ENCODE results near the gene KCNF1.
"Not testable (repeated sequence)": the region's sequence is repeated elsewhere in the genome, so short reads cannot be mapped to it uniquely, and the experiment has no call there.

KCNF1 gene

DNA sequence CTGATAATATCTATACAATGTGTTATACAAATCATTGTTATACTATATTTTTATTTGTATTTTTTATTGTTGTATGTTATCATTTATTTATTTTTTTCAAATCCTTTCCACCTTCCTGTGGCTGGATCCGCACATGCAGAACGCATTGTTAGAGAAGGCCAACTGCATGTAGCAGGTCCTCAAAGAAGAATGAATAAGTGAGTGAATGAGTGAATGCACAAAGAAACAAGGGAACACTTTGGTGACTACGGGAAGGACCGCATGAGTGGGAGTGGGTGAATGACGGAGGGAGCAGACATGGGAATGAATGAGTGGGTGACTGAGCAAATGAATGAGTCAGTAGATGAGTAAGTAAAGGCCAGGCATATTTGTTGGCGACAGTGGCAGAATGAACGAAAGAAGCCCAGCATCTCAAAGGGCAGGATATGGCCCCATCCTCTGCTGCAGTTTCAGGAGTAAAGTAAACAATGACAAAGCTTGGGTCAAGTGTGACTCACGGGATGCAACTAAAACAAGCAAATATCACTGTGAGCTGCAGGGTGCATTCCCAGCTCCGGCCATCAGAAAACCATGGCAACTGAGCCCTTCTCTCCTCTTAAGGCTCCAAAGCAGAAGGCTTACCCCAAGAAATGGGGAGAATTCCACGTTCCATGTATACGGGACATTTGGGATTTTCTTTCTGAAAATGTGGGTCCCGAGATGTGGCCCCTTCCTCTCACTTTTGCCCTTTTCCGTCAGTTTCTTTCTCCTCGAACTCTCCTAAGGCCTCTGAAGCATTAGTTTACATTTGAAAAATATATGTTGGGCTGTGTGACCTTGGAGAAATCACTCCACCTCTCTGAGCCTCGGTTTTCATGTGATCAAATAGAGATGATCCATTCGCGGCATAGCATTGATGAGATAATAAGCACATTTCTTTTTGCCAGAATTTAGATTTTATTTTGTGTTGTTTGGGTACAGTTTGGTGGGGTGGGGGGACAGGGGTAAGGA is 24.5 kb downstream of the KCNF1 start:
- no peak for DNase-seq (ENCODE audit: low read depth in 2 of 2, low spot score in 1 of 2)

- no peak for DNase-seq (ENCODE audit: low read depth in 2 of 2, low spot score in 1 of 2)
Observed at GRCh38 chr2:10939058-10939457, 27.3 kb downstream of the KCNF1 start.

- no peak for DNase-seq (ENCODE audit: low read depth in 2 of 2, low spot score in 1 of 2)
Observed at GRCh38 chr2:10940596-10940995, 28.9 kb downstream of the KCNF1 start.

DNA sequence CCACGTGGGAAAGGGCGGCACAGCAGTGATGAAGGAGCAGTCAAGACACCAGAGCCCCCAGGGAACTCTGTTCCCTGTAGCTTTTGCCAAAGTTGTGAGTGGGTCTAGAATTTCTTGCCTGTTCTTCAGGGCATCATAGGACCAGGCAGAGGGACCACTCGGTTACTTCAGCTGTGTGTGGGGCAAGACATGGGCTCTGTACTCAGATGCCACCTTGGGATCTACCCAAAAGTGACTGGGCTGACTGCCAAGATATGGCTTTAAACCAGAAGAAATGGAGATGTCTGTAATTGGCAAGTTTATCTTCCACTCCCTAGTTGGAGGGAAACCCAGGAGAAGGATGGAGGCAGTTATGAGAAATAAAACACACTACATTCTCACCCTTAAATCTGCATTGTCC is 29.6 kb downstream of the KCNF1 start:
- no peak for DNase-seq (ENCODE audit: low read depth in 2 of 2, low spot score in 1 of 2)

DNA sequence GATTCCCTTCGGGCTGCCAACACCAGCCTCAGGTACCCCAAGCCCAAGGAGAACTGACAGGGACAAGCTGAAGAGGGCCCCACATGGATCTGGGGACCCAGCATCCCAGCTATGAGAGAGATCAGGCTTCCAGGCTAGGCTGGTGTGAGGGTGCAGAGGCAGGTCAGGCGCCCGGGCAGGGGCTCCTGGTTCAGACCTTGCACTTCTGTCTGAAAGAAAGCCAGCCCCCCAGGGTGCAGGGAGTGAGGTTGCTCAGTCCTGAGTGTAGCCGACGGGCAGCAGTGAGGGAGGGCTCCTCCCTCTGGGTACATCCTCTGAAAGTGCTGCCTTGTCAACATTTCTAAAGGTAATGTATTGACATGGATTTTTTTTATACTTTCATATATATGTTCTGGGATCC is 33.1 kb downstream of the KCNF1 start:
- DNase-seq (ENCODE audit: low read depth in 2 of 2, low spot score in 1 of 2) = no peak

DNA sequence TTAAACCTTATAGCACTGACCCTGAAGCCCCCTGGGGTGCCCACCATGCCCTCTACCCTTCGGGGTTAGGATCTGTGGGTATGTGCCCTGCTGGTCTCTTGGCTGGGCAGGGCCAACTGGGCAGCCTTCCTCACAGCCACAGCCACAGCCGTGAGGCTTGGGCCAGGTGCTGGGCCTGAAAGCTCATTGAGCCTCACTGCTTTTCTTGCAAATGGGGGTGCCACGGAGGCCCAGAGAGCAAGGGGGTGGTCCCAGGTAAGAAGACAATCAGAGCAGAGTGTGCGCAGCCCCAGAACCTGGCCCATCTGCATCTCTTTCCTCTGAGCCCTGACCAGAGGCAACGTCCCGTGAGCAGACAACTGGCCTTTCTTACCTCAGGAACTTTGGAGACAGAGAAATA is 34.7 kb downstream of the KCNF1 start:
- no peak for DNase-seq (ENCODE audit: low read depth in 2 of 2, low spot score in 1 of 2)

DNA sequence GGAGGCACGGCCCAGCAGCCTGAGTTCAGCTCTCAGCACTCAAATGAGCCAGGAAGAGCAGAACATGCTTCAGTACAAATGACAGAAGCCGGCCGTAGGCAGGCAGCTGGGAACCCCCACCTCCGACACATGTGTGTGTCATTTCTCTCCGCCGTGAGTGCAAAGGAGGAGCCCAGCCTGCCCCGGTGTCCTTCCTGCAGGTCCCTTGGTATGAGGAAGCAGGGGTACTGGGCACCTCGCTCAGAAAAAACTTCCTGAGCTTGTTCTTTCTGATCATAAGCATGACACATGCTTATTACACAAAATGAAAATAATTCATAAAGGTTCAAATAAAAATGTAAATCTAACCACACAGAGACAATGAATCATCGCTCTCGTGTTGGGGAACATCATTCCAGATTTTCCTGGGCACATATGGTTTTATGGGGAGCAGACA is 35.3 kb downstream of the KCNF1 start:
- DNase-seq (ENCODE audit: low read depth in 2 of 2, low spot score in 1 of 2) = no peak

DNA sequence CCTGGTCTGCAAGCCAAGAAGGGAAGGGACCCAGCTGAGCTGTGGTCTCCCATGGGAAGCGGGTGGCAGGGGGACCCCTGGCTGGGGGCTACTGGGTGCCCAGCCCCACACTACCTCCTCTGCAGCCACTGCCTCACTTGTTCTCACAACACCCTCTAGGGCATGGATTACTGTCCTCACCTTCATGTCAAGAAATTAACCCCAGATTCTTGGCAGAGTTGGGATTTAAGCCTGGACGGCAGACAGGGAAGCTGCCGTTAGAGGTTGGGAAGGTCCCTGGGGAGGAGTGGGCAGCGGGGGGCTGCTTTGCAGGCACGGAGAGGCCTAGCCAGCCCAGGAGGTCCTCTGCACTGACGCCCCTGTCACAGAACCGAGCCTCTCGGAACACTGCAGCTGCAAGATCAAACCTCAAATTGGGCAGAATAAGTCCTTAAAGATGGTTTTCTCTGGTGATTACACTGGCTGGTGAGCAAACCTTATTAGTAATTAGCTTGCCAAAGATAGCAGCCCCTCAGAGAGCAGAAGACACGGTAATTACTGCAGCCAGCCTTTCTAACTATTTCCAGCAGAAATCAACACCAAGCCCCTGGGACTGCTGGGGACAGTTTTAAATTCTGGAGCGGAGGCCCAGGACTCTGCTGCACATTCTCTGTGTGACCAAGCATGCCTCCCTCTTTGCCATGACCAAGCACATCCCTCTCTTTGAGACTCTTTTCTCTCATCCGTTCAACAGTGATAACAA is 35.9 kb downstream of the KCNF1 start:
- no peak for DNase-seq (ENCODE audit: low read depth in 2 of 2, low spot score in 1 of 2)

- DNase-seq (ENCODE audit: low read depth in 2 of 2, low spot score in 1 of 2) = no peak
Observed at GRCh38 chr2:10948188-10948564, 36.4 kb downstream of the KCNF1 start.

- DNase-seq (ENCODE audit: low read depth in 2 of 2, low spot score in 1 of 2) = no peak
Observed at GRCh38 chr2:10948606-10949230, 37.0 kb downstream of the KCNF1 start.

DNA sequence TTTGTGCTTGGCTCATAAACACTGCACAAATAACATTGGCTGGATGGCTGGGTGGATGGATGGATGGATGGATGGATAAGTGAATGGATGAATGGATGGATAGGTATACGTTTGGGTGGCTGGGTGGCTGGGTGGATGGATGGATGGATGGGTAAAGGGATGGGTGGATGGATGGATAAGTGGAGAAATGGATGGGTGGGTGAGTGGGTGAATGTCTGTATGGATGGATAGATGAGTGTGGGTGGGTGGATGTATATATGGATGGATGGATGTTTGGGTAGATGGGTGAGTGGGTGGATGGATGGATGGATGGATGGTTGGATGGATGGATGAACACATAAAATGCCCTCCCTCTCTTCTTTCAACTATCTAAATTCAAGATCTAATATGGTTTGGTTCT is 38.1 kb downstream of the KCNF1 start:
- DNase-seq (ENCODE audit: low read depth in 2 of 2, low spot score in 1 of 2) = no peak

GRCh38 chr2:10951558-10952414 is 40.1 kb downstream of the KCNF1 start:
- no peak for DNase-seq (ENCODE audit: low read depth in 2 of 2, low spot score in 1 of 2)

DNA sequence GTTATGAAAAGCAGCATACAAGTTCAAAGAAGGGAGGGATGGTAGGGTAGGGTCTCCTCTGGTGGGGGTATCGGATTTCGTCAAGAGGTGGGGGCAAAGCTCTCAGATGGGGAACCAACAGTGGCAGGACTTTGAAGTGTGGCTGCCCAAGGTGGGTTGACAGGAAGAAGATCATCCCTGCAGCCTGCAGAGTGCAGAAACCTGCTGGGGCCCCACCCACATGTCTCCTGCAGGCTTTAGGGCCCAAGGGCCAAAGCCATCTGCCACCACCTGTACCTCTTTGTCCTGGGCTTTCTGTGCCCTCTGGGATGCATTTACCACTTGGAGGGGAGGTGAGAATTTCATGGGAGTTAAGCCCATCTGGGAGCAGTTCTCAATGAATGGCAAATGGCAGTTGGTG is 42.7 kb downstream of the KCNF1 start:
- DNase-seq (ENCODE audit: low read depth in 2 of 2, low spot score in 1 of 2) = no peak

- DNase-seq (ENCODE audit: low read depth in 2 of 2, low spot score in 1 of 2) = no peak
Observed at GRCh38 chr2:10954856-10955818, 43.4 kb downstream of the KCNF1 start.

- no peak for DNase-seq (ENCODE audit: low read depth in 2 of 2, low spot score in 1 of 2)
Observed at GRCh38 chr2:10956006-10956790, 44.5 kb downstream of the KCNF1 start.

- DNase-seq (ENCODE audit: low read depth in 2 of 2, low spot score in 1 of 2) = no peak
Observed at GRCh38 chr2:10957391-10957790, 45.7 kb downstream of the KCNF1 start.

DNA sequence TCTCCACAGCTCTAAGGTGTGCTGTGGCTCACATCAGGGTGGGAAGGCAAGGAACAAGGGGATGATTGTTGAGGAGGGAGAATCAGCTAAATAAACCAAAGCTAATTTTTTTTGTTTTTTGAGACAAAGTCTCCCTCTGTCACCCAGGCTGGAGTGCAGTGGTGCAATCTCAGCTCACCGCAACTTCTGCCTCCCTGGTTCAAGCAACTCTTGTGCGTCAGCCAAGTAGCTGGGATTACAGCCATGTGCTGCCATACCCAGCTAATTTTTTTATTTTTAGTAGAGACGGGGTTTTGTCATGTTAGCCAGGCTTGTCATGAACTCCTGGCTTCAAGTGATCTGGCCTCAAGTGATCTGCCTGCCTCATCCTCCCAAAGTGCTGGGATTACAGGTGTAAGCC is 46.7 kb downstream of the KCNF1 start:
- DNase-seq (ENCODE audit: low read depth in 2 of 2, low spot score in 1 of 2) = not testable (repeated sequence)

GRCh38 chr2:10960606-10961489 is 49.1 kb downstream of the KCNF1 start:
- no peak for DNase-seq (ENCODE audit: low read depth in 2 of 2, low spot score in 1 of 2)
